HG02870 (cell line): ENCODE results near the gene USP30.
A peak's percentile ranks its signal among the peaks of the same experiment; 100 is the strongest.

Experiments
- ATAC-seq: cut with Tn5 transposase; IDR thresholded peaks from one replicate; pipeline ENCODE4 v1.9.1; 2021; ENCODE audit warnings: mild to moderate bottlenecking, moderate library complexity; ENCODE audit not compliant: unreplicated experiment

USP30 gene

DNA sequence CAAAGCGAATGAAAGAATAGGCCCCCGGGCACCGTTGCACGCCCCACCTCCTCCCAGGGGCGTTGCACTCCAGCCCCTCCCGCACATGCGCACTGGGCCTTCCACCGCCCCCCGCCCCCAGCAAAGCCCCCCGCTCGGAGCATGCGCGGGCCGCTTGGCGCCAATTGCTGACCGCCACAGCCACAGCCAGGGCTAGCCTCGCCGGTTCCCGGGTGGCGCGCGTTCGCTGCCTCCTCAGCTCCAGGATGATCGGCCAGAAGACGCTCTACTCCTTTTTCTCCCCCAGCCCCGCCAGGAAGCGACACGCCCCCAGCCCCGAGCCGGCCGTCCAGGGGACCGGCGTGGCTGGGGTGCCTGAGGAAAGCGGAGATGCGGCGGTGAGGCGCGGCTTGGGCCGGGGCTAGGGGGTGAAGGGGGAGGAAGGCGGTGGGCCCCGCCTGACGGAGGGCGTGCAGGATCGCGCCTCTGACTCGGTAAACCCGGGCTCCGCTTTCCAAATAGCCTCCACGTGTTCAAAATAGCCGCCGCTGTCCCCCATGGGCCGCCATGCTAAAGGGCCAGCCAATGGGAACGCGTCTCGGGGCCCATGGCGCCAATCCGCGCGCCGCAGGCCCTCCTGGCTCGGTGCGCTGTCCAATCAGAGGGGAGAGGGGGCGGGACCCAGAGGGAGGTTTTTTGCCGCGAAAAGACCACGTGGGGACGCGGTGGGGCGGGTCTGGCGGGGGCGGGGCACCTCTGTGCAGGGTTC is 45.2 kb downstream of the USP30 start, which contains the start of gene UNG:
Gene UNG, plus strand, starts transcription at position 163 of the 748 bp plus-strand sequence. Its CDS starts 83 bp downstream, at position 246.
- ATAC-seq, result peak; percentile 90

DNA sequence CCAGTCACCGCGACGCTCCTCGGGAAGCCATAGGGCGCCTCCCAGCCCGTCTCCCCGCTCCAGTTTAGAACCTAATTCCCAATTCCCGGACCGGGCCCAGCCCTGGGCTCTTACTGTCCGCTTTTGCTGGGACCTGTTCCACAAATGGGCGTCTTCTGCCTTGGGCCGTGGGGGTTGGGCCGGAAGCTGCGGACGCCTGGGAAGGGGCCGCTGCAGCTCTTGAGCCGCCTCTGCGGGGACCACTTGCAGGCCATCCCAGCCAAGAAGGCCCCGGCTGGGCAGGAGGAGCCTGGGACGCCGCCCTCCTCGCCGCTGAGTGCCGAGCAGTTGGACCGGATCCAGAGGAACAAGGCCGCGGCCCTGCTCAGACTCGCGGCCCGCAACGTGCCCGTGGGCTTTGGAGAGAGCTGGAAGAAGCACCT is 45.8 kb downstream of the USP30 start:
- peak; percentile 31 for ATAC-seq

DNA sequence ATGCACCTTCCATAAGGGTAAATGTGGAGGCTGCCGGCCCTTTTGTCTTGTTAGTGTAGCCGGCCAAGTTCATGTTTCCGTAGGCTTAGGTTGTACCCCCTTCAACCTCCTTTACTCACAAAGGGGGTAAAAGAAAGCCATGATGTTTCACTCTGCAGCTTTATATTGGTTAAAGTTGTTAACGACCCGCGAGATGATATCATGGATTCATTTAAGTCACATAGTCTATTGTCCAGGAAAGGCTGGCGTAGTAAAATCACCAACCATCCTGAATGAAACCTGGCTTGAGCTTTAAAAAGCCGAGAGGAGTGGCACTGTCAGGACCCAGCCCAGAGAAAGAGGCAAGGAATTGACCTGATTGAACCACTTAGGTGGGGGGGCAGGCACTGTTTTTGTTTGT is 46.3 kb downstream of the USP30 start:
- no peak for ATAC-seq

DNA sequence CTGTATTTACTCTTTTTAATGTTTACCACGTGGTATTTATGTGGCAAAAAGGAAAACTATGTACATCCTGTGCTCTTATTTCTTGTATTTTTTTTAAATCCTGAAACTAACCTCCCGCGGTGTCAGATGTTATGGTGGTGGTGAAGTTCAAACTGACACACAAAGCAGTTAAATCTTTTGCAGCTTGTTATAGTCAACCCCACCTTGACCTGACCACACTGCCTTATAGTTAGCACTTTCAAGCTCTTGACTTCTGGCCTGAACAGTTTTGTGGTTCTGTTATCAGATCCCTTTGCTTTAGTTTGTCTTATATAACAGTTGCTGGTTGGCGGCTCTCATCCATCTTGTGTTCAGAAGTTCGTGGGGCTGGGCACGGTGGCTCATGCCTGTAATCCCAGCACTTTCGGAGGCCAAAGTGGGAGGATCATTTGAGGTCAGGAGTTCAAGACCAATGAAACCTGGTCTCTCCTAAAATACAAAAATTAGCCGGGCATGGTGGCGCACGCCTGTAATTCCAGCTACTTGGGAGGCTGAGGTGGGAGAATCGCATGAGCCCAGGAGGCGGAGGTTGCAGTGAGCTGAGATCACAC is 47.1 kb downstream of the USP30 start:
- no peak for ATAC-seq

DNA sequence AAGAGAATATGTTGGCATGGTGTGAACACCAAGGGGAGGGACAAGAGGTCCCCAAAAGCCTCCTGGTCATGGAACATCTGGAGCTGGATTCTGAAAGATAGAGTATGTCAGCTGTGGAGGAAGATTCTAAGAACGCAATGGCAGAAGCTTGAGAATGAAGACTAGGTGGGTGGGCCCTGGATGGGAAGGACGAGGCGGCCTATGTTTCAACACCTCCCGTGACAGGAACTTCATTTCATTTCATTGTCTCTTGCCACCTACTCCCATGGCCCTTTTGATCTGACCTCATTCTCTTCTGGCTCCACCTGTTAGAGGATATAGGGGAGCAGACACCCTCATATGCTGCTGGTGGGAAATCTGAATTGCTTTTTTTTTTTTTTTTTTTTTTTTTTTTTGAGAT is 48.4 kb downstream of the USP30 start:
- ATAC-seq, result no peak

DNA sequence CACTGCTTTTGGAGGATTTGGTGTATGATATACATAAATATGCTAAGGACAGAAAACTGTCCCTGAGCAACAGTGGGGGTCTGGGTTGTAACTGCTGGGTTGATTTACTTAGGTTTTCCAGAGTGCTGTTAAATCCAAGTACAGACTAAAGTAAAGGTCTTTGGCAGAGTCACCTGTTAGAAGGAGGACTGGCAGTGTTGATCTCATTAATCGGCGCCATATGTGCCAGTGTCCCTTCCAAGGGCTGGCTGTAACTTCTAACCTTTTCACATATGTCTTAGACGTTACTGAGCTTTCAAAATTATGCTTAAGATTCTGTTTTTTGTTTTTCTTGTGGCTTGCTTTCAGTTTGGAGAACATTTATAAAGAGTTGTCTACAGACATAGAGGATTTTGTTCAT is 50.1 kb downstream of the USP30 start:
- no peak for ATAC-seq

DNA sequence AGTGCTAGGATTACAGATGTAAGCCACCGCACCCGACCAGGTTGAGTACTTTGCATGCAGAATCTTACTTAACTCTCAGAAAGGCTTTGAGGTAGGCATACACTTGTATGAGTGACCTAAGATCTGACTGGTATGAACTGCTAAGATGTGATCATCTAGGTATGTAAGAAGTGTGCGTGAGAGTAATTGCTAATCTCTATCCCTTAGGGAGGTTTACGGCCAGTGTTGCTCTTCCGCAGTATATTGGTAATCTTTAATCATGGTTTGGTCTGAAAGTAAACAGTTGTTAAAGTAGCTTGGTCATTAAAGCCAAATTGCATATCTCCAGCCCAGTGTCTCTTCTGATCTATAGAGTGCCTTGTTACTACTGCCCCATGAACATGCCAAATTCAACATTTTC is 52.8 kb downstream of the USP30 start:
- ATAC-seq, result no peak

DNA sequence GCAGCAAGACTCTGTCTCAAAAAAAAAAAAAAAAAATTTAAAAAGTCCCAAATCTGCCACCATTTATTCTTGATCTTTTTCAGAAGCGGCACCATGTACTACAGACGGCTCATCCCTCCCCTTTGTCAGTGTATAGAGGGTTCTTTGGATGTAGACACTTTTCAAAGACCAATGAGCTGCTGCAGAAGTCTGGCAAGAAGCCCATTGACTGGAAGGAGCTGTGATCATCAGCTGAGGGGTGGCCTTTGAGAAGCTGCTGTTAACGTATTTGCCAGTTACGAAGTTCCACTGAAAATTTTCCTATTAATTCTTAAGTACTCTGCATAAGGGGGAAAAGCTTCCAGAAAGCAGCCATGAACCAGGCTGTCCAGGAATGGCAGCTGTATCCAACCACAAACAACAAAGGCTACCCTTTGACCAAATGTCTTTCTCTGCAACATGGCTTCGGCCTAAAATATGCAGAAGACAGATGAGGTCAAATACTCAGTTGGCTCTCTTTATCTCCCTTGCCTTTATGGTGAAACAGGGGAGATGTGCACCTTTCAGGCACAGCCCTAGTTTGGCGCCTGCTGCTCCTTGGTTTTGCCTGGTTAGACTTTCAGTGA is 57.5 kb downstream of the USP30 start:
- no peak for ATAC-seq

DNA sequence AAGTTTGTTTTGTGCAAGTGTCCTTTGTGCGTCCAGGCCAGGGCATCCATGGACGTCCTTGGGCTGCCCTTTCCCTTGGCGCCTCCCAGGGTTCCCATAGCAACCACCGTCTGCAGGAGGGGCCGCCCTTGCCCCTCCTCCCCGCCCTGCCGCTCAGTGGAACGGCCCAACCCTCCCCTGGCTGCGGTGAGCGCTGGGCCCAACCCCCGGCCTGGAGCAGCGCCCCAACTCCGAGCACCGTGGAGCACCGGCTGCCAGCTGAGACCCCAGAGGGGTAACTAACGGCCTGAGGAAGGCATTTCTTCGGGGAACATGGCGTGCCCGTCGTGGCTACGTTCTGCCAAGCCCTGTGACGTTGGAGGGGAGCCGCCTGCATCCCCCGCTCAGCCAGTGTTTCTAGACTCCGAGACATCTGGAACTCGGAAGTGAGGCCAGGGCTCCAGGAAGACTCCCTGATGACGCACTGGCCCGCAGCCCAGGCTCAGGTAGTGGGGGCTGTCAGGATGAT is 58.7 kb downstream of the USP30 start:
- peak; percentile 73 for ATAC-seq

DNA sequence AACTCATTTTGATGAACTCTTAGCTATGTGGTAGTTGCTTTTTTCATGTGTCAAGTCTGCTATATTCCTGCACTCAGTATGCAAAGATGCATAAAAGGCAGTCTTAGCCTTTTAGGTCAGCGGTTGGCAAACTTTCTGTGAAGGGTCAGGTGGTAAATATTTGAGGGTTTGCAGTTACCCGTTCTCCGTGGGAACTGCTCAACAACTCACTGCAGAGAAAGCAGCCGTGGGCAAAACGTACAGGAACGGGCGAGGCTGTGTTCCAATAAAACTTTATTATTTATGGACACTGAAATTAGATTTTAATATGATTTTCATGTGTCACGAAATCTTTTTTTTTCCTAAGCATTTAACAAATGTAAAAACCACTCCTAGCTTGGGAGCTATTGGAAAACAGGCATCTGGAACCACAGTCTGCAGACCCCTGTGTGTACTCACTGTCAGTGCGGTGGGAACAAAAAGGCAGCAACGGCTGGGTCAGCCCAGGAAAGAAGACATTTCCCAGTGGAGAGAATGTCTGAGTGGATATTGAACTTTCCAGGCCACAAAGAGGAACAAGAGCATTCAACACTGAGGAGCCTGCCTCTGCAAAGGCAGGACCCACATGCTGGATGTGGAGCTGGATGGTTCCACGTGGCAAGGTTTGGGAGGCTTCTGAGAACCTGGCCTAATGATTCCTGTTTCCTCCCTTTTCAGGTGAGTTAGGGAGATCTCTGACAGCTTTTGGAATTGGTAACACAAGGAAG is 60.5 kb downstream of the USP30 start:
- no peak for ATAC-seq

DNA sequence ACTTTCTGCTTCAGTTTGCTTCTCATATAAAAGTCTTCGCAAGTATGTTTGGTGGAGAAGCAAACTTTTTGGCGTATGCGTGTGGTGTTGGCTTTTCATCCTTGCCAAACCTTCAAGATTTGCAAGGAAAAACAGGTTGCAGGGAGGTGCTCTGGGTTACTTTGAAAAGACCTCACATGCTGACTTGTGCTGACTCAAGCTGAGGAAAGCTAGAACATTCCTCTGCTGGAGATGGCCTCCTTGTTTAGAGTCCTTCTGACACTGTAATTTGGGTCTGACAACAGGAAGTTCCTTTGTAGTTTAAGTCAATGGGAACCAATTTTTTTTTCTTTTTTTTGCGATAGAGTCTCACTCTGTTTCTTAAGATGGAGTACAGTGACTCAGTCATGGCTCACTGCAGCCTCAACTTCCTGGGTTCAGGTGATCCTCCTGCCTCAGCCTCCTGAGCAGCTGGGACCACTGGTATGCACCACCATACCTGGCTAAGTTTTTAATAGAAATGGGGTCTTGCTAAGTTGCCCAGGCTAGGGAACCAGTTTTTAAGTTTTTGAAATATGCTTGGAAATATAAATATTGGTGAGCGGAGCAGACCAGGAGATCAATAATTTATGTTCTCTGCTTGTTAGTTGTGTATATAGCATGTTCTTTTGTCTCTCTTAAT is 61.4 kb downstream of the USP30 start:
- ATAC-seq, result no peak

DNA sequence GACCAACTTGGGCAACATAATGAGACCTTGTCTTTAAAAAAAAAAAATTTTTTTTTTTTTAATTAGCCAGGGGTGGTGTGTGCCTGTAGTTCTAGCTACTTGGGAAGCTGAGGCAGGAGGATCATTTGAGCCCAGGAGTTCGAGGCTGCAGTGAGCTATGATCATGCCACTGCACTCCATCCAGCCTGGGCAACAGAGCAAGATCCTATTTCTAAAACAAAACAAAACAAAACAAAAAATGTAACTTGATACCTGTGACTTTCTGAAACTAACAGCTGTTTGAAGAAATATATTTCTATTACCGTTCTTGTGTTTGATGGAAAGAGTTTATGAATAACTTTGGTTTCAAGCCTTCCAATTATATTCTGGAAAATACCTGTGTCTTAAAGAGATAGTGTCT is 62.3 kb downstream of the USP30 start:
- no peak for ATAC-seq

DNA sequence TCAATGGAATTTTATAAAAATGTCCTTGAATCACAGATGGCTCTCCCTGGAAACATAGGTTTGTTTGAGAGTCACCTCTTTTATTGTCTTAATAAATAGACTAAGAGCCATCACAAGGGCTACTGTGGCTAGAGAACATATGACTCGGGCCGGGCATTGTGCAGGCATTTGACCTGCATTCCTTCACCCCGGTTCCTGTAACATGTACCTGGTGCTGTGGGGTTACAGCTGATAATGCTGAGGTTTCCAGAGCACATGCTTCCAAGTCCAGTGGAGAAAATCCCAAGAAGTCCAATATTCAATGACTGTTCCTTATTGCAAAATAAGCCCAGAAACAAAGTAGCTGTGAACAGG is 63.0 kb downstream of the USP30 start:
- ATAC-seq, result no peak

DNA sequence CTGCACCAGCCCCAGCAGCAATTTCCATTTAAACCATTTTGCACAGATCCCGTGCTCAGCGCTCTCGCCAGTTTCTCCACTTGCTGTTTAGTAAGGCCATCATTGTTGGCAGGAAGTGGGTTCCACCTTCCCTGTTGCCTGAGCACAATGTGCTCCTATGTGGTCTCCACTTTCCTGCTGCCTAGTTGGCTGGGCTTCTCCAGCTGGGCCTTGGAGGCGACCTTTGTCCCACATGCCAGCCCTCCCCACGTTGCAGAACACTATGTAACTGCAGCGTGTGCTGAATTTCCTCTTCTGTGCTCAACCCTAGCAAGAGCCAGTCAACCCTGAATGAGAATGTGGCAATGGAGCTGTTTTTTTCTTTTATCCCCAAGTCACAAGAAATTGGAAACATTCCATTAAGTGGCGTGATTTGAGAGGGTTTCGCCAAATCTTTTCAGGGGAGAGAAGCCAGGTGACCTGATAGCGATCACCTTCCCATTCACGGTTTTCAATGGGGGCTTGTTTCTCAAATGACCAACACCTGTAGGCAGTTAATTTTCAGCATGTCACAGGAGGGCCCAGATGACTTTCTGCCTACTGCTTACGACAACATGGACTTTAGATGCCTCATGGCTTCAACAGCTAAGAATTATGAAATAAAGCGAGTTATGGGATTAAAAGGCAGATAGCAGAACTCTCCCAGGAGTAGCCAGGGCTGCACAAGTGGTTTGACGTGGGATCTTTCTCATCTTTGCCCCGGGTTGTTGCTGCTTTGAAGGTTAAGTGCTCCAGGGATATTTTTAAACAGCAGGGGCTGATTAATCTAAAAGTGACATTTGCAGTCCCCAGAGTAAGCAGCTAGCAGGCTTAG is 63.6 kb downstream of the USP30 start, which contains the start of gene ACACB:
Gene ACACB, plus strand, starts transcription at position 830 of the 853 bp plus-strand sequence. CDS start 22,819 bp downstream, outside the sequence.
- ATAC-seq, result no peak

DNA sequence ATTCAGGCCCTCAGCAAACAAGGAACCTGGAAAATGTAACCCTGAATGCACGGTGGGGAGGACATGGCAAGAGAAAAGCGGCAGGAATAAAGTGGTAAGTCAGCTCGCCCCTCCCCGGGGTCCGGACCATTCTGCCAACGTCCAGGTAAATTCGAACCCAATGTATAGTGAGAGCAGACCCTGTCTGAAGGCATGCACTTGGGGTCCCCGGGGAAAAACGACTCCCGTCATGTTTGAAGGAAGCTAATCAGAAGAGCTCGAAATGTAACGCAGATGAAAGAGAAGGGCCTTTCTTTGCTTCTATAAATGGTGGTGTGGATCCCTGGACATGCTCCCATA is 64.2 kb downstream of the USP30 start:
- ATAC-seq, result no peak

DNA sequence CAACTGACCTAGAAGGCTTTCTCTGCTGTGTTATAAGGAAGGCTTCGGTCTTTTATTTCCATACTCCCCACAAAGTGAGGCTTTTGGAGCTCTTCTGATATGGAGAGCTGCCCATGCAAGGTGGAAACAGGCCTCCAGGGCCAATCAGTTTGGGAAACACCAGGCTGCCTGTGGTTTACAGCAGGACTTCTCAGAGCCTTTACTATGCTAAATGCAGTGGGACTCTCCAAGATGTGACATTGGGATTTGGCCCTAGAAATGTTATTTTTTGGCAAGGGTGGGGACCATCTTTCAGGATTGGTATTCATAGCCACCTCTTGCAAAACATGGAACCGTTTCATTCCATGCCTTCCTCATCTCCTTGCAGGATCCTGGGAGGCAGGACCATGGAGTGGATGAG is 67.7 kb downstream of the USP30 start:
- no peak for ATAC-seq

DNA sequence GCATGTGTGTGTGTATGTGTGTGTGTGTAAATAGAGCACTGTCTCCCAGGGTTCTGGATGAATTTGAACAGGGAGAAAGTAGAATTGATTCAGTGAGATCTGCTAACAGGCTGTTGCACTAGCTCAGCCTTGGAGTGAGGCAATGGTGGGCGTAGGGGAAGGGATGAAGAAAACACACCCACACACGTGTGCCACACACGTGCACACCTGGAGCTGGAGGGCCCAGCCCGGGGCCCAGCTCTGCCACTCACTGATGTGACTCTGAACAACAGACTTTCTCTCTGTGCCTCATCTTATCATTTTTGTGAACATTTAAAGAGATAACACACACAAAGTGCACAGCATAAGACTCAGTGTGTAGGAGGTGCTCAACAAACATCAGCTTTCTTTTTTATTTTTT is 68.2 kb downstream of the USP30 start:
- no peak for ATAC-seq

DNA sequence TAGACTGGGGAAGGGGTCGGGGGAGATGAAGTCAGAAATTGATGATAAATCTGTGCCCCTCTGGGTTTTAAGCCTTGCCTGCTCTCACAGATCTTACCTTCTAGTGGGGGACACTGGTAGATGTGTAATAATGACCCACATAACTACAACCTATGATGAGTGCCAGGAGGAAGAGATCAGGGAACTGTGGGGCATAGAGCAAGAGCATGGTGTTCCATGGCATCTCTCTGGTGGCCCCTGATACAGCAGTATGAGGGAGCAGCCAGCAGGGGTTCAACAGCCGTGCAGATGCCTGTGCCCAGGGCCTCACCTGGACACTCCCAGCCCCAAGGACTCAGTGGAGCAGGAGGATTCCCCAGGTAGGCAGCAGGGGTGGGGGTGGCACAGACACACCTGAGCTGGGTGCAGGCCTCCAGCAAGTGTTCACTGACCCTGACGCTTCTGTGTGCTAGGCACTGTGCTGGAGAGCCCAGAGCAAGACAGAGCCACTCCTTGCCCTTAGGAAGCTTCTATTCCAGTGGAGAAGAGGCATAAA is 69.0 kb downstream of the USP30 start:
- no peak for ATAC-seq

DNA sequence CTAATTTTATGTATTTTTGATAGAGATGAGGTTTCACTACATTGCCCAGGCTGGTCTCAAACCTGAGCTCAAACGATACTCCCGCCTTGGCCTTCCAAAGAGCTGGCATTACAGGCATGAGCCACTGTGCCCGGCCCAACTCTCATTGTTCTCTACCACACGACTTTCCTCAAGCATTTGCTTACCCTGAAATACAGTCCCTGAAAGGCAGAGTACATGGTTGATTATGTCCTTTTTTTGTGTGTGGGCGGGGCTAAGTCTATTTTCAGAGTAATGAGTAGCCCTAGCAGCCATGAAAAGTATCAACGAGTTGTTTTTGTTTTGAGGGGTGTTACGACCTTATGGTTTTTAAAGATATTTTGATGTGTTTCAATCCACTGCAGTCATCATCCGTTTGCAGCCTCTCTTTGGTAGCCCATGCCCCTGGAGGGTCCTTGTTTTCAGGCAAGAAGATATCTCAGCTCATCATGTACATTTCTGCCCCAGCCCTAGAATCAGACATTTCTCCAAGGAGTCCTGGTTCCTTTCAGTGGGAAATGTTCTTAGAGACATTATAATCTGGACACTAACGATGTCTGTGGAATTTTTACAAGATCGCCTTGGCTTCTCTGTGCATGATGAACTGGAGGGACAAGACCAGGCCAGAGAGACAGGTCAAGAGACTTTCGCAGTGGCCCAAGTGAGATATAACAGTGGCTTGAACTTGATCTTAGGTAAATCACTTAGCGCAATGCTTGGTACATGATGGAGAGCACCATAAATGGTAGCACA is 72.7 kb downstream of the USP30 start:
- ATAC-seq, result no peak
